Measurements from ENCODE around the gene OBP2B. TPM values are rescaled to one million over a fixed set of nuclear protein-coding genes. Genes with fewer than 3 reads are reported as not detected.
"Not testable (repeated sequence)": the region's sequence is repeated elsewhere in the genome, so short reads cannot be mapped to it uniquely, and the experiment has no call there.

The OBP2B gene
- total and polyA plus RNA-seq, 10 of the 15 experiments (the other 5 are each of a cell fraction or from before 2014, with no cell fraction given), result not detected

DNA sequence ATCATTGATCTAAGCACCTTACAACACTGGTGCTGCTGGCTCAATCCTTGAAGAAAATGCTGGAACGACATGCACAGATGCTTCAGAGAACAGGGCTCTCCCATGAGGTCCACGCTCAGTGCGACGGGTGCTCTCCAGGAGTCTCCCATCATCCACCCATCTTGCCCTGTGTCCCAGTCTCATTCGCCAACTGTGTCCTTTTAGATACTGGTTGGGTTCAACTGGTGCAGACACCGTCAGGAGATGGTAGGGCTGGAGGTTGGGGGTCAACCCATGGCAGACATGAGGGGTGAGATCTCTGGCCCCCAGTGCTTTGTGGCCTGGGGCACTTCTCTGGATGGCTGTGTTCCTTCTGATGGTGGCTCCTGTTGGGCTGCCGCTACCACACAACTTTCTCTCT lies 1.6 kb upstream of the OBP2B start (continued):
- TF ChIP-seq HCFC1 (IDR thresholded peaks at IDR 0.05; ENCODE audit: low read length), result no peak

DNA sequence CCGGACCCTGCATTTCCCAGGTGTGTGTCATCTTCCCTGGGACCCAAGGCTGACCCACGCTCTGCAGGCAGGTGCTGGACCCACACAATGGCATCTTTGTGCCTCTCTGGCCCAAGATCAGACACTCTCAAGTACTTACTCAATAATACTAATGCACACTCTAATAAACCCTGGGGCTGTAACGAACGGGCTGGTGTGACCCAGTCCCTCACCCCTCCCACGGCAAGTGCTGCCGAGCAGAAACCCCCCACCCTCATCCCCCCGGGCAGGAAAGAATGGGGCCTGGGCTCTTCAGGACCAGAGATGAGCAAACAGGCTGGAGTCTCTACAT lies 1.1 kb upstream of the OBP2B start:
- Histone ChIP-seq H3K9me3 (replicated peaks; ENCODE audit: control insufficient read depth, insufficient read depth, low read length) (no peaks in the 10 kb centered on the region), H3K79me2 (ENCODE audit: control insufficient read depth, insufficient read depth, low read length) (no peaks in the 10 kb centered on the region), H3K4me1 (ENCODE audit: control insufficient read depth, insufficient read depth, low read length) (no peaks in the 10 kb centered on the region), H3K4me3 (no peak overlapping the region), H3K27ac (ENCODE audit: control insufficient read depth, insufficient read depth) (no peak overlapping the region), H2AFZ (ENCODE audit: control insufficient read depth, low read depth, low read length) (no peak overlapping the region), H3K9ac (ENCODE audit: control insufficient read depth, insufficient read depth, low read length) (no peak overlapping the region), H3K4me2 (ENCODE audit: control insufficient read depth, insufficient read depth) (no peak overlapping the region), H4K20me1 (ENCODE audit: control insufficient read depth, insufficient read depth) (no peaks in the 10 kb centered on the region), H3K27me3 (replicated peaks in 1 of 2; ENCODE audit: control insufficient read depth in 2 of 2, insufficient read depth in 2 of 2, low read length in 1 of 2) (0 out of 4 replicates have a peak, but pooled peaks cover 0 to 3% of the 10 kb centered on the region in 2 experiments), H3K36me3 (ENCODE audit: control insufficient read depth in 2 of 2, insufficient read depth in 2 of 2, low read length in 1 of 2) (no peaks in the 10 kb centered on the region)
- ChIA-PET POLR2A (no interaction called here), CTCF (no interaction called here), RAD21 (ENCODE audit: unreplicated experiment) (no interaction called here), SMC1A (ENCODE audit: uncharacterized antibody, unreplicated experiment) (no interaction called here)
- in situ Hi-C loops (cut with MboI) (no loop called here), intact Hi-C loops (cut with micrococcal nuclease; ENCODE audit: unreplicated experiment) (no loop called here)
- DNase-seq (ENCODE audit: low read depth, low spot score) (no peak), ATAC-seq (no peak), FAIRE-seq (no peak)
- BruUV-seq (replicated peaks), result no TSS peak
- TF ChIP-seq ZNF217 (IDR thresholded peaks at IDR 0.05), result no peak
- TF ChIP-seq KAT2A (conservative IDR thresholded peaks at IDR 0.05; ENCODE audit: control insufficient read depth, low read depth, low read length), result no peak
- 22% methylated on average over 7 of the region's 7 CpGs for WGBS (ENCODE audit: insufficient coverage, insufficient replicate concordance, low lambda C conversion rate, missing lambda C conversion rate)

DNA sequence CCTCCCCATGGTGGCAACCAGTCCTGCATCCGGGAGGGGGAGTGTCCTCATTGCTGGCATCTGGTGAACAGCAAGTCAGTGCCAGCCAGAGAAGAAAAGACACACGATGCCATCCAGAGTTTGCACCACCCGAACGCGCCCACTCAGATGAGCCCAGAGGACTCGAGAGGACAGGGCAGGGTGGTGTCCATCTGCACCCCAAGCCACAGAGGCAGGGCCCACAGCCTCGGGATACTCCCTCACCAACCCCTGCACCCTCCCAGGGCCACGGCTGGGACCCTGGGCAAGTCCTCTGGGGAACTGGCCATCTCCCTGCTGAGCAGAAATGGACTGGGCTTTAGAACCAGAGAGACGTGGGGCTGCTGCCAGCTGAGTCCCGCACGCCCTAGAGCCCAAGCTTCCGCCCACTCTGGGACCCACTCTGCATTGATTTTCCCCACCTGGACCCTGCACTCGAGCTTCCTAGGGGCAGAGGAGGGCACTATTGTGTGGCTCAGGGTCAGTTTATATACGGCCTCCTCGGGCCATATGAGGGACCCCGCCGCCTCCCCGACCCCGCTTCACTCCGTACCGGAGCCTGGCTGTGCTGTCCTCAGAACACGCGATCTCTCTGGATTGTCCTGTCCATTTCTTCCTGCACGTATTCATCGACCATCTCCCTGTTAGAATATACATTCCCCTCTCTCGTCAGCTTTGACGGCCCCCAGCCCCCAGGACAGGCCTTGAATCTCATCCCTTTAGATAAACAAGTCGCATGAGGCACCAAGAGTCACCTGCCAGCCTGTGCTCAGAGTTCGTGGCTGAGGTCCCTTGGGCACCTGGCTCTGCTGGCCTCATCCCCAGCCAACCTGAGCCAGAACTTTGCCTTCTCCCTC lies 514 bp upstream of the OBP2B start:
- in situ Hi-C loops (cut with MboI); SMC1A ChIA-PET (ENCODE audit: uncharacterized antibody, unreplicated experiment); H2AFZ ChIP-seq (ENCODE audit: control insufficient read depth, low read depth, low read length); FAIRE-seq; intact Hi-C loops (cut with micrococcal nuclease; ENCODE audit: unreplicated experiment); H3K79me2 ChIP-seq (ENCODE audit: control insufficient read depth, insufficient read depth, low read length); BruUV-seq (replicated peaks); RAD21 ChIA-PET (ENCODE audit: unreplicated experiment); DNase-seq (ENCODE audit: low read depth, low spot score); H3K4me2 ChIP-seq (ENCODE audit: control insufficient read depth, insufficient read depth); CTCF ChIA-PET; H3K9ac ChIP-seq (ENCODE audit: control insufficient read depth, insufficient read depth, low read length); ATAC-seq; H3K27me3 ChIP-seq (replicated peaks in 1 of 2; ENCODE audit: control insufficient read depth in 2 of 2, insufficient read depth in 2 of 2, low read length in 1 of 2); POLR2A ChIA-PET; H3K27ac ChIP-seq (ENCODE audit: control insufficient read depth, insufficient read depth); H3K9me3 ChIP-seq (replicated peaks; ENCODE audit: control insufficient read depth, insufficient read depth, low read length); H3K36me3 ChIP-seq (ENCODE audit: control insufficient read depth in 2 of 2, insufficient read depth in 2 of 2, low read length in 1 of 2); H3K4me3 ChIP-seq; H3K4me1 ChIP-seq (ENCODE audit: control insufficient read depth, insufficient read depth, low read length); H4K20me1 ChIP-seq (ENCODE audit: control insufficient read depth, insufficient read depth): not testable (repeated sequence)
- 54% methylated on average over 29 of the region's 29 CpGs for WGBS (ENCODE audit: insufficient coverage, insufficient replicate concordance, low lambda C conversion rate, missing lambda C conversion rate)

DNA sequence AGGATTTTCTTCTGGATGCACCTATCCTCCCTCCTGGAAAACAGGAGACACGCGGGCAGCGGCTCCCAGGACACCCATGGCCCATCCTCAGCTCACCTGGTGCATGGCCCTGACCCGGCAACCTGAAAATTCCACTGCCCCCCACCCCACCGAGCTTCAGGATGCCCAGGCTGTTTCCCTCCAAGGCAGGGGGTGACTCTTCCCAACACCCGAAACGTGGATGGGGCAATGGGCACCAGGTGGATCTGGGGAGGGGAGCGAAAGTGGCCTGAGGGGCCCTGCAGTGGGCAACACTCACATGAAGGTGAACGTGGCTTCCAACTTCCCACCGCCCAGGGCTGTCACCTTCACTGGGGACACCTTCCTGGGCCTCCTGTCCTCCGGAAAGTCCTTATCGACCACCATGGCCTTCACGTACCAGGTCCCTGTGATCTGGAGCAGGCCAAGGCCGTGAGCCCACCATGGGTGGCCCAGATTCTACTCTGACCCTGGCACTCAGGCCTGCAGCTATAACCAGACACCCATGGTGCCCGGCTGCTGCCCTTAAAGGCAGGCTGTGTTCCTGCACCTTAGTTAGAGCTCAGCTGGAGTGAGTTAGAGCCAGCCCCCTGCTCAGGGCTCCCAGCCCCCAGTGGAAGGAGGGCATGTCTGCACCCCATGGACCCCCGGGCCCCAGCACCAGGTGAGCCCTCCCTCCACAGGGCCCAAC lies 725 bp downstream of the OBP2B start:
- H2AFZ ChIP-seq (ENCODE audit: control insufficient read depth, low read depth, low read length); H4K20me1 ChIP-seq (ENCODE audit: control insufficient read depth, insufficient read depth); H3K9ac ChIP-seq (ENCODE audit: control insufficient read depth, insufficient read depth, low read length); in situ Hi-C loops (cut with MboI); H3K4me1 ChIP-seq (ENCODE audit: control insufficient read depth, insufficient read depth, low read length); H3K9me3 ChIP-seq (replicated peaks; ENCODE audit: control insufficient read depth, insufficient read depth, low read length); RAD21 ChIA-PET (ENCODE audit: unreplicated experiment); SMC1A ChIA-PET (ENCODE audit: uncharacterized antibody, unreplicated experiment); BruUV-seq (replicated peaks); H3K27me3 ChIP-seq (replicated peaks in 1 of 2; ENCODE audit: control insufficient read depth in 2 of 2, insufficient read depth in 2 of 2, low read length in 1 of 2); DNase-seq (ENCODE audit: low read depth, low spot score); intact Hi-C loops (cut with micrococcal nuclease; ENCODE audit: unreplicated experiment); H3K4me3 ChIP-seq; FAIRE-seq; POLR2A ChIA-PET; H3K4me2 ChIP-seq (ENCODE audit: control insufficient read depth, insufficient read depth); H3K36me3 ChIP-seq (ENCODE audit: control insufficient read depth in 2 of 2, insufficient read depth in 2 of 2, low read length in 1 of 2); H3K27ac ChIP-seq (ENCODE audit: control insufficient read depth, insufficient read depth); H3K79me2 ChIP-seq (ENCODE audit: control insufficient read depth, insufficient read depth, low read length); ATAC-seq: not testable (repeated sequence)
- 46% methylated on average over 12 of the region's 16 CpGs for WGBS (ENCODE audit: insufficient coverage, insufficient replicate concordance, low lambda C conversion rate, missing lambda C conversion rate)
- CTCF ChIA-PET, result interaction anchor here (1.4 kb wide), 1 partner anchor 22 kb away, joined by 4 read pairs; no protein-coding TSS in a partner anchor

Data from GM12878 (cell line).